GM19193 (cell line): ENCODE measurements around the gene PTBP3.

Source experiments
- POLR2A ChIP-seq: IDR thresholded peaks from 4 replicates; pipeline ENCODE4 v1.6.1; 2011; ENCODE audit not compliant: insufficient read depth, insufficient read length; ENCODE audit errors: extremely low read depth

Gene PTBP3

GRCh38 chr9:112361601-112362000, 28.2 kb upstream of the PTBP3 start:
- TF ChIP-seq POLR2A: no peak

- TF ChIP-seq POLR2A: no peak
Observed at GRCh38 chr9:112360047-112360804, 26.8 kb upstream of the PTBP3 start.

- no peak for TF ChIP-seq POLR2A
Observed at GRCh38 chr9:112355427-112355897, 22.0 kb upstream of the PTBP3 start.

GRCh38 chr9:112354081-112354743, 20.8 kb upstream of the PTBP3 start:
- TF ChIP-seq POLR2A: no peak

- no peak for TF ChIP-seq POLR2A
Observed at GRCh38 chr9:112352209-112352608, 18.8 kb upstream of the PTBP3 start.

- TF ChIP-seq POLR2A: no peak
Observed at GRCh38 chr9:112351184-112351583, 17.8 kb upstream of the PTBP3 start.

- TF ChIP-seq POLR2A: no peak
Observed at GRCh38 chr9:112349008-112349333, 15.6 kb upstream of the PTBP3 start.

- TF ChIP-seq POLR2A: peak; percentile 26
Observed at GRCh38 chr9:112348257-112349007, 15.0 kb upstream of the PTBP3 start.

- TF ChIP-seq POLR2A: no peak
Observed at GRCh38 chr9:112341730-112342129, 8.3 kb upstream of the PTBP3 start.

GRCh38 chr9:112339886-112340285, 6.5 kb upstream of the PTBP3 start:
- no peak for TF ChIP-seq POLR2A

- TF ChIP-seq POLR2A: no peak
Observed at GRCh38 chr9:112338561-112338960, 5.1 kb upstream of the PTBP3 start.

GRCh38 chr9:112337547-112337946, 4.1 kb upstream of the PTBP3 start:
- no peak for TF ChIP-seq POLR2A

GRCh38 chr9:112334432-112334841, 1.0 kb upstream of the PTBP3 start:
- no peak for TF ChIP-seq POLR2A

GRCh38 chr9:112333639-112334431, 416 bp upstream of the PTBP3 start:
- peak; percentile 41 for TF ChIP-seq POLR2A

GRCh38 chr9:112332674-112332976, 794 bp downstream of the PTBP3 start:
- no peak for TF ChIP-seq POLR2A
